ENCODE data around the gene INTS4. TPM values are rescaled to one million over a fixed set of nuclear protein-coding genes. Genes with fewer than 3 reads are reported as not detected.

INTS4 gene
- total and polyA plus RNA-seq, 10 of the 15 experiments (the other 5 are each of a cell fraction or from before 2014, with no cell fraction given): 20.2 to 50.5 (median 40.0) TPM

- TF ChIP-seq ESRRA (IDR thresholded peaks at IDR 0.05; ENCODE audit: low read length) (no peak), STAT3 (IDR thresholded peaks at IDR 0.05; ENCODE audit: low read depth, low read length) (no peak)
- H3K4me2 ChIP-seq (ENCODE audit: control insufficient read depth, insufficient read depth): no peak overlapping the region
- no peak for FAIRE-seq
- POLR2A ChIA-PET: no interaction called here
- ATAC-seq: no peak
- intact Hi-C loops (cut with micrococcal nuclease; ENCODE audit: unreplicated experiment): no loop called here
- WGBS (ENCODE audit: insufficient coverage, insufficient replicate concordance, low lambda C conversion rate, missing lambda C conversion rate): 22% methylated on average over 2 of the region's 2 CpGs
- H3K9ac ChIP-seq (ENCODE audit: control insufficient read depth, insufficient read depth, low read length): no peak overlapping the region
- no peak overlapping the region for H3K4me3 ChIP-seq
- no peaks in the 10 kb centered on the region for H3K36me3 ChIP-seq (ENCODE audit: control insufficient read depth in 2 of 2, insufficient read depth in 2 of 2, low read length in 1 of 2)
- CTCF ChIA-PET: no interaction called here
- SMC1A ChIA-PET (ENCODE audit: uncharacterized antibody, unreplicated experiment): interaction anchor here (1.0 kb wide), 1 partner anchor 16 kb away, joined by 3 read pairs; no protein-coding TSS in a partner anchor
- H2AFZ ChIP-seq (ENCODE audit: control insufficient read depth, low read depth, low read length): no peak overlapping the region
- DNase-seq (ENCODE audit: low read depth, low spot score): no peak
- H3K79me2 ChIP-seq (ENCODE audit: control insufficient read depth, insufficient read depth, low read length): no peaks in the 10 kb centered on the region
- RAD21 ChIA-PET (ENCODE audit: unreplicated experiment): interaction anchor here (1.5 kb wide), 1 partner anchor 34 kb away, joined by 3 read pairs; no protein-coding TSS in a partner anchor
- peaks cover 7% of the 10 kb centered on the region for H3K4me1 ChIP-seq (ENCODE audit: control insufficient read depth, insufficient read depth, low read length)
- H3K27me3 ChIP-seq (replicated peaks in 1 of 2; ENCODE audit: control insufficient read depth in 2 of 2, insufficient read depth in 2 of 2, low read length in 1 of 2): no peaks in the 10 kb centered on the region
- no peaks in the 10 kb centered on the region for H3K9me3 ChIP-seq (replicated peaks; ENCODE audit: control insufficient read depth, insufficient read depth, low read length)
- BruUV-seq (replicated peaks): no TSS peak
- H3K27ac ChIP-seq (ENCODE audit: control insufficient read depth, insufficient read depth): no peak overlapping the region
- in situ Hi-C loops (cut with MboI): no loop called here
- H4K20me1 ChIP-seq (ENCODE audit: control insufficient read depth, insufficient read depth): no peaks in the 10 kb centered on the region
Measured at GRCh38 chr11:78011301-78011700, 16.8 kb upstream of the INTS4 start.

DNA sequence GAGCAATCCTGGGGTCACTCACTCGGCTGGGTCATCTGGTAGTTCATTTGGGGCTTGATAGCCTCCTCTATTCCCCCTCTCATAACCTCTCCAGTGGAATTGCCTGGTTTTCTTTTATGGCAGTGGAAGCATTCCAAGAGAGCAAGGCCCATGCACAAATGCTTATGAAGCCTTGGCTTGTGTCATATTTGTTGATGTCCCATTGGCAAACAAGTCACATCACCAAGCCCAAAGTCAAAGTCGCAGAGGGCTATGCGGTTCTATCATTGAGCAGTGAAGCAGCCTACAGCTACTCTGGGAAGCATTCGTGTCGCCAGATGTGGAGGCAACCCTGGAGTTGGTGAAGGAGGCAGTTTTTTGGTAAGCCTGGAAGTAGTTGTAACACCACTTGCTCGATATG is 16.3 kb upstream of the INTS4 start:
- Histone ChIP-seq H3K4me1 (ENCODE audit: control insufficient read depth, insufficient read depth, low read length) (peaks cover 3% of the 10 kb centered on the region; the same call in 1 of the 2 replicates), H3K27me3 (replicated peaks in 1 of 2; ENCODE audit: control insufficient read depth in 2 of 2, insufficient read depth in 2 of 2, low read length in 1 of 2) (no peaks in the 10 kb centered on the region), H3K79me2 (ENCODE audit: control insufficient read depth, insufficient read depth, low read length) (no peaks in the 10 kb centered on the region), H4K20me1 (ENCODE audit: control insufficient read depth, insufficient read depth) (no peaks in the 10 kb centered on the region), H3K9ac (ENCODE audit: control insufficient read depth, insufficient read depth, low read length) (no peak overlapping the region), H3K36me3 (ENCODE audit: control insufficient read depth in 2 of 2, insufficient read depth in 2 of 2, low read length in 1 of 2) (no peaks in the 10 kb centered on the region), H3K4me2 (ENCODE audit: control insufficient read depth, insufficient read depth) (no peak overlapping the region), H2AFZ (ENCODE audit: control insufficient read depth, low read depth, low read length) (no peak overlapping the region), H3K4me3 (no peak overlapping the region), H3K9me3 (replicated peaks; ENCODE audit: control insufficient read depth, insufficient read depth, low read length) (no peaks in the 10 kb centered on the region), H3K27ac (ENCODE audit: control insufficient read depth, insufficient read depth) (no peak overlapping the region)
- BruUV-seq (replicated peaks): no TSS peak
- ChIA-PET SMC1A (ENCODE audit: uncharacterized antibody, unreplicated experiment) (interaction anchor here (0.6 to 1.0 kb wide), 2 partner anchors 16 to 550 kb away, joined by 3 read pairs; no protein-coding TSS in a partner anchor), RAD21 (ENCODE audit: unreplicated experiment) (interaction anchor here (1.5 kb wide), 1 partner anchor 35 kb away, joined by 3 read pairs; no protein-coding TSS in a partner anchor), CTCF (interaction anchor here (0.7 to 1.7 kb wide), 2 partner anchors 11 to 235 kb away, joined by 3 to 5 read pairs; no protein-coding TSS in a partner anchor), POLR2A (interaction anchor here (0.6 kb wide), 1 partner anchor 831 kb away, joined by 3 read pairs; no protein-coding TSS in a partner anchor)
- ATAC-seq (no peak), DNase-seq (ENCODE audit: low read depth, low spot score) (no peak), FAIRE-seq (no peak)
- 53% methylated on average over 6 of the region's 6 CpGs for WGBS (ENCODE audit: insufficient coverage, insufficient replicate concordance, low lambda C conversion rate, missing lambda C conversion rate)
- in situ Hi-C loops (cut with MboI): no loop called here
- intact Hi-C loops (cut with micrococcal nuclease; ENCODE audit: unreplicated experiment): no loop called here
- TF ChIP-seq NKRF (conservative IDR thresholded peaks at IDR 0.05): no peak

All from GM12878 (cell line).